IPS DF 19.7 (cell line): ENCODE measurements around the gene LRRC61.

Experiments
- DNase-seq: peaks from one replicate; pipeline ENCODE4 v3.0.0-alpha.2; 2013; ENCODE audit warnings: low read depth, low spot score

The LRRC61 gene

DNA sequence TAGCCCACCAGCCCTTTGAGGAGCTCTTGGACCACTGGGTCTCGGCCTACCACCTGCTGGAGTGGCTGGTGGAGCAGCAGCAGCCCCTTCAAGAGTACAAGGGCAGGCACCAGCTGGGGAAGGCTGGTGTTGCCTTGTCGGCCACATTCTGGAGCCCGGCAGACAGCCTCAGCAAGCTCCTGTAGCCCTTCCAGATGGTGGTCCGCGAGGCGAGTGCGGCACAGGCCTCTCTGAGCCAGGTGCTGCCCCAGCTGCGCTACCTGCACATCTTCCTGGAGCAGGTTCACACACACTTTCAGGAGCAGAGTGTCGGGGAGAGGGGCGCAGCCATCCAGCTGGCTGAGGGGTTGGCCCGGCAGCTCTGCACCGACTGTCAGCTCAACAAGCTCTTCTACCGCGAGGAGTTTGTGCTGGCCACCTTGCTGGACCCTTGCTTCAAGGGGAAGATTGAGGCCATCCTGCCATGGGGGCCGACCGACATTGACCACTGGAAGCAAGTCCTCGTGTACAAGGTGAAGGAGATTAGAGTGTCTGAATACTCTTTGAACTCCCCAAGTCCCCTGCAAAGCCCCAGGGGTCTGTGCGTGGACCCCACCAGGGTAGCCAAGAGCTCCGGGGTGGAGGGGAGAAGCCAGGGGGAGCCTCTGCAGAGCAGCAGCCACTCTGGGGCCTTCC, 7.2 kb downstream of the LRRC61 start:
- no peak for DNase-seq

DNA sequence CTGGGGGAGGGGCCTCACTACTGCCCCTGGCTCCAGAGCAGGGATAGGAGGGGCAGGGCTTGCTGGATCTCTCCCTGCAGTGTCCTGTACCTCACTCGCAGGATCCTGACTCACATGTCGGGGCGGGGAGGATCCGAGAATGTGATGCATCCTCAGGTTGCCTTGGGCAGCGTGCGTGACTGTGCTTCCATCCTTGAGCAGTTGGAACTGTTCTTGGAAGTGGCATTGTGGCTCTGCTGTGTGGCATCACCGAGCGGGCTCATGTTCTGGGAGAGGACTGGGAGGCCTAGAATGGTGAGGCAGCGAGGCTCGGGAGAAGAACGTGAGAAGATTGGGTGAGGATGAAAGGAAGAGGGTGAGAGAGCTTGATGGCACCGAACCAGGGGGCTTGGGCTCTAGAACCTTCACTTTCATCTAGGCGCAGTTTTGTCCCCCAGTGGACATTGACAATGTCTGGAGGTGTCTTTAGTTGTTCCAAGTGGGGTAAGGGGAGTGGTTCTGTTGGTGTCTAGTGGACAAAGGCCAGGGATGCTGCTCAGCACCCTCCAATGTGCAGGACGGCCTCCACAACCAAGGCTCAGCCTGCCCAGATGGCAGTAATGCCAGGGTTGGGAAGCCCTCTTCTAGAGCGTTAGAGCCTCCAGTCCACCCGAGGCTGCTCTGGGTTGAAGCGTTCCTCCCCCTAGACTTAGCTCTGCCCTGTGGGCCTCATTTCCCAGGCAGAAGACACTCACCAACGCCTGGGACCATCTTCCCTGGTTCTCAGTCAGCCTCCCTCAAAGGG, 9.9 kb downstream of the LRRC61 start:
- no peak for DNase-seq

DNA sequence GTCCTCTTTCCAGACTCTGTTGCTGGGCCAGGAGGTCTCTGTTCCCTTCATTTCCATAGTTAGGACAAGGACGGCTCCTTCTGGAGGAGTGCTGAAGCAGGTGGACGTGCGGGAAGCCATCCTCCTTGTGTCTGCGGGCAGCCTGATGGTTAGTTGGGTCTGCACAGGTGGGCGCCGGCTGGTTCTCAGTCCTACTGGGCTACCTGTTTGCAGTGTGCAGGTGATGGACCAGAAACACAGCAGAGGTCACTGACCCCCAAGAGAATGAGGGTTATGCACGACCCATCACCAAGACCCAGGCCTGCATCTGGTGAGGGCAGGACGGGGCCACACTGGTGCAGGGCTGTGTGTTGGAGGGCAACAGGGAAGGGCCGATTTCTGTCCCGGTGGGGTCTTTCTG, 10.5 kb downstream of the LRRC61 start:
- DNase-seq = no peak

DNA sequence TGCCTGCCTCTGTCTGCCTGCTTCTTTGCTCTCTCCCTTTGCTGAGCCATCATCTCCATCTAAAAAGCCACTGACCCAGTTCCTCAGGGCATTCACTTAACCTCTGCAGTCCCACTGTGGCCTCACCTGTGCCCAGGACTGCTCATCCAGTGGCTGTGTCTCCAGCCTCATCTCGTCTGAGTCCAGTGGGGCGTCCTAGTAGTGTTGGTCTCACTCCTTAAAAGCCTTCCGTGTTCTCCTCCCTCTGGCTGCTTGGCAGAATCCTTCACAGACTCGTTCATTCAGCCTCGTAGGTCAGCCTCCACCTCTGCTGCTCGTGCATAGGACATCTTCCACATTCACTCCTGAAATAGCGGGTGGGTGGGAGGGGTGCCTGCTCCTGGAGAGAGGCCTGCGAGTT, 11.0 kb downstream of the LRRC61 start:
- DNase-seq = no peak

DNA sequence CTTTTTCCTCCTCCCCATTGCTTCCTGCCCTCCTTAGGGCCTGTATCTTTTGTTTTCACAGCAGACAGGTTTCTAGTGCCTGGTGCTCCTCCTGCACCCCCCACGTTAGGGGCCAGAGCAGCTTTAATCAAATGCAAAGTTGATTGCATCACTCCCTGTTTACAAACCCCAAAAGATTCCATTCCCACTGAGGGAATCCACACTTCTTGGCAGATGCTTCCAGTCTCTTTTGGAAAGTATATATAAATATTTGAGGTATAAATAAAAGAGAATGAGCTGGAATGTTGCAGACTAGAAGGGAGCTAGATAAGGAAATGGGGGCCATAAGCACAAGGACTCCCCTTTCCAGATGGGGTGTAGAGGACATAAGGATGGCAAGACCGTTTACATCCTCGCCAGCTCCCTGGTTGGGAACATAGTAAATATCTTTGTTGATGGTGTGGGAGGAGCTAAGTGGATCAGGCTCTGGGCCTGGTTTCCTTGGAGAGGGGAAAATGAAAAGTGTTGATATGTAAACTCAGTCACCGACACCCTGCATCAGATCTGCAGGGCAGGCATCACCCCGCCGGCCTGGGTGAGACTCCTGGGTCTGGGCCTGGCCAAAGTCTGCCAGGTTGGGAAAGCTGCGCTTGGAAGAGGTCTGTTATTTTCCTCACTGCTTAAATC, 12.1 kb downstream of the LRRC61 start:
- no peak for DNase-seq

DNA sequence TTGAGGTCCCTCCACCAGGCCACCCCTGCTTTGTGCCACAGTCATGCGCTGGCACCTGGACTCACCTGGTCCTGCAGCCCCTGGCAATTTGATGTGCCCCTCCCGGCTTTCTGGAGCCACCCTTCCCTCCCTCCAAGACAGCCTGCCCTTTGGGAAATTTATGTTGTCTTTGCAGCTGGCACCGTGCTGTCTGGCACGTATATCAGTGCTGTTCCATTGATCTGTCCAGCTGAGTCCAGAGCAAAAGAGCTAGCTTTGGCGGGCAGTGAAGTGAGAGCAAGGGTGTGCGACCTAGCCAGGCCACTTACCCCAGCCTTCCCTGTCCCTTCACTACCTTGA, 12.6 kb downstream of the LRRC61 start:
- DNase-seq = no peak

DNA sequence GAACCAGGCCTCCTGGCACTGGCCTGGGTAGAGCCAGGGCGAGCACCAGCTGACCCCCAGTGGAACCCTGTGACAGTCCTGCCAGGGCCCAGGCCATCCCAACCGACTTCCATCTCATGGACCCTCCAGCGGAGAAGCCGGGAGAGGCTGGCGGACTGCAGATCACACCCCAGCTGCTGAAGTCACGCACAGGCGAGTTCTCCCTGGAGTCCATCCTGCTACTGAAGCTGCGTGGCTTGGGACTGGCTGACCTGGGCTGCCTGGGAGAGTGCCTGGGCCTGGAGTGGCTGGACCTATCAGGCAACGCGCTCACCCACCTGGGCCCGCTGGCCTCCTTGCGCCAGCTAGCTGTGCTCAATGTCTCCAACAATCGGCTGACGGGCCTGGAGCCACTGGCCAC, 13.6 kb downstream of the LRRC61 start:
- no peak for DNase-seq

DNA sequence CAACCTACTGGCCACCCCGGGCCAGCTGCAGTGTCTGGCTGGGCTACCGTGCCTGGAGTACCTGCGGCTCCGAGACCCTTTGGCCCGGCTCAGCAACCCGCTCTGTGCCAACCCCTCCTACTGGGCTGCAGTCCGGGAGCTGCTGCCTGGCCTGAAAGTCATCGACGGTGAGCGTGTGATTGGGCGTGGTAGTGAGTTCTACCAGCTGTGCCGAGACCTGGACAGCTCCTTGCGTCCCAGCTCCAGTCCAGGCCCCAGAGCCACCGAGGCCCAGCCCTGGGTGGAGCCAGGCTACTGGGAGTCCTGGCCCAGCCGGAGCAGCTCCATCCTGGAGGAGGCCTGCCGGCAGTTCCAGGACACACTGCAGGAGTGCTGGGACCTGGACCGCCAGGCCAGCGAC, 14.0 kb downstream of the LRRC61 start:
- DNase-seq = no peak

DNA sequence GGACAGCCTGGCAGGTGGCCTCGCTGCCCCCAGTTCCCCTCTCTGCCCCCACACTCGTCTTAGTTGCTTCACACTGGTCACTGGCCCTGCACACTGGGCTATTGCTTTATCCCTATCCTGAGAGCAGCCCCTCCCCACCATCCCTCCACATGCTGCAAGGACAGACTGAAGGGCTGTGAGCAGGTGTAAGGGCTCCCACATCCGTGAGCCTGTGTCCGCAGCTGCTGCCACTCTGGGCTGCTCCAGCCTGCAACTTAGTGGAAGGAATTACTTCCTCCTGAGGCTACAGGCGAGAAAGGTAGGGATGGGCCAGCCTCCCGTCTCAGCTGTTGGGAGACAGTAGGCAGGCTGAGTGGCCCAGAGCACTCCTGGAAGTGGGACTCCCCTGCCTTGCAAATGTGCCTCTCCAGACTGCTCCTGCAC, 14.5 kb downstream of the LRRC61 start:
- no peak for DNase-seq

DNA sequence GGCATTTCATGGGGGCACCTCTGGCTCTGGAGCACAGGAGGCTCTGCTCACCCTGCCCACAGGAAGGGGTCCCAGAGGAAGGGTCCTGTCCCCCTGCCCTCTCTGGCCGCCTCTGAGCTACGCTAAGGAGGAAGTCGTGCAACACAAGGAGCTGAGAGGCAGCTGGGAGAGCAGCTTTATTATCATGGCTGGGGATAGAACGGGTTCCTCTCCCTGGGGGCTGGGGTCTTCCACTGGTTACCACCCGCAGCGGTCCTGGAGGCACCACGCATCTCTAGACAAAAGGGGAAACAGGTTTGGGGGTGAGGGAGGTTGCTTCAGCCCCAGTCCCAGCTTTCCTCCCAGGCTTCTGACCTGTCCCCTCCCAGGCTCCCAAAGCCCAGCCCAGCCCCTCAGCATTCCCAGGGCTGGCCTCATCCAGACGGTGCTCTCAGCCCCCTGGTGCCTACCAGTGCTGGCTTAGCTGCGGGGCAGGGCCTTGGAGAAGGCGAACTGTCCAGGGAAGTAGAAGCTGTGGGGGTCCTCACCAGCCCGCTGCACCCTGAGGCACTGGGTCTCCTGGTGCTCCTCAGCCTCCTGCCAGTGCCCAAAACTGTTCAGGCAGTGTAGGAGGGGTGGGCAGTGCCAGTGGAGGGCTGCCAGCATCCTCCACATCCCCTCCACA, 15.1 kb downstream of the LRRC61 start:
- DNase-seq = no peak

DNA sequence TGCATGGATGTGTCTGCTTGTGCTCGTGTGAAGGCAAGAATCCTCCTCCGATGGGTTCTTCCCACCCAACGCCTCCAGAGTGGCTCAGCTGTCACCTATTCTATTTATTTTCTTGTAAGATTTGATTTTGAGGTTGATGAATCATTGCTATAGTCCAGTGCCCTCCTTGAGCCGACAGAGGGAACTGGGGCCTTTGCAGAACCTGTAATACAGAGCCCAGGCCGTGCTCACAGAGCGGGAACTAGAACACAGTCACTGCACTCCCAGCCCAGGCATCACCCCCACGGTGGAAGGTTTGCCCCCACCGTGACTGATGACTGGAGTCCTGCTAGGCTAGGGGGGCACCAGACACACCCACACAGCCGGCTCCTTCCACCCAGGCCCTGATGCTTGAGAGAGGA, 16.3 kb downstream of the LRRC61 start:
- DNase-seq = no peak

DNA sequence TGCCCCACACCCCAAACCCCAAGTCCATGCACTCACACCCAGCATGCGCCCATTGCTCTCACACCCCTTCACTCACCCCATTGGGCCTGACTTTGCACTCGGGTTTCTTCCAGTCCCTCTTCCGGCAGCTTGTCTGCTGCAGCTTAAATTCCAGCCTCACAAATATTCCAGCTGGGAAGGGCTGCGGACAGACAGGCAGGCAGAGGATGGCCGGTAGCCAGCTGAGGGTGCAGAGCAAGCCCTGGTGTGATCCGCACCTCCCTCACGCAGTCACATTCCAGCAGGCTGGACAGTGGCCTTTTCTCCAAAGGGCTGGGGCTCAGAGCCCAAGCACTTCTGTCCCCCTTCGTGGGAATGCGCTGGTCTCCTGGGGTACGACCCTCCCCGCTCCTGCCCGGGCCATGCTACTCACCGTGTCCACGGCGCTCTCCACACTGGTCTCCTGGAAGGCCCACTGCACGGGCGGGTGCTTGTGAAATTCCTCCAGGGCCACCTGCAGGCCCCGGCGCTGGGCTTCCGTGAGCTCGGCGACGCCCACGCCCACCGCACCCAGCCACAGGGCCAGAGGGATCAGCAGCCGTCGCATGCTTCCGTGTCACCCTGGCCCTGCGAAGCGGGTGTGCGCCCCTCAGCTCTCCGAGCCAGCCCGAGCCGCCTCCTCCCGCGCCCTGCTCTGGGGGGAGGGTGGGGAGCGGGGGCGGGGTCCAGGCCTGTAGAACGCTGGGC, 17.0 kb downstream of the LRRC61 start:
- no peak for DNase-seq

DNA sequence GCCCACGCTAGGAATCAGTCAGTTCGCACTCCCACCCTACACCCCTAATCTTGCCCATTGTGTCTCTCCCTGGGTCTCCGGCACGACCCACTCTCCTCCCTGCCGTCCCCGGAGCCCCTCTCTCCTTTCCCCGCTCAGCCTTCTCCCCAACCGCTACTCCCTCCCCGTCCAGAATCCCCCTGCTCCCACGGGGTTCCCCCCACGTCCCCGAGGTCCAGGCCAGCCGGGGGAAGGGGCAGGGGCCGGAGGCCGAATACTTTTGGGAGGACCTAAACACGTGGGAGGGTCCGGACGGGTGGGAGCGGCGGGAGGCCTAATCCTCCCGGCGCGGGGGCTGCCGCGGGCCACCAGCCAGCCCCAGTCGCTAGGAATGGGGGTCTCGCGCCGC, 17.7 kb downstream of the LRRC61 start:
- no peak for DNase-seq

DNA sequence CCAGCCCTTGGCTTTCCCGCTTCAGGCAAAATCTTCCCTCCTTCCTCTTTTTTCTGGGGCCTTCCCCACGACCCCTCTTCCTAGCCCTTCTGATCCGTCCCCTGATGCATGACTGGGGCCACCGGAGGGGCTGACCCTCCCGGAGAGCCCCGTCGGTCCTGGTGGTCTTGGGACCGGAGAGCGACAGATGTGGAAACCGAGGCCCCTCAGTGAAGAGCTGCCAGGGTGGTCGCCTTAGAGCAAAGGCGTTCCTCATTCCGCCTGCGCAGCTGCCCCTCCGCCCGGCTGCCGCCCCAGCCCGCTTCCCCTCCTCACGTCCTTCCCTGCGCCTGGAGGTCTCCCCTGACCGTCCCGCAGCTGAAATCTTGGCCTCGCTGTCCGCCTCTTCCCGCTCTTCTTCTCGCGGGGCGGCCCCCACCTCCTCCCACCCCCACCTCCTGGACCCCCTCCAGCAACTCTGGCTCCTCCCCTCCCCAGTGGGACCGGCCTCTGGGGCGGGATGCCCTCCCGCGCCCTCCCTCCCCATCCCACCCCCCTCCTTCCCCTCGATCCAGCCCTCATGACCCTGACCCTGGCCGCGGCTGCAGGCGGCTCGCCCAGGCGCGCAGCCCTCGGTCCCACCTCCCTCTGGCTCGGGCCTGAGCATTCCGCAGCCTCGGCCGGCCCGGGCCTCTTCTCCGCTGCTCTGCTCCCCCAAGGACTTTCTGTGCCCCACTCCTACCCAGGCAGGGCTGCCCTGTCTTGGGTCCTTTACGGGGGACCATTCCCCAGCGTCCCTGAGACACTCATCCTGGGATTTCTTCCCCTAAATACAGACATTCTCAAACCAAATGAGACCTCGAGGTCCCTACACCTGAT, 18.3 kb downstream of the LRRC61 start, which contains the start of gene RARRES2:
TSS of gene RARRES2 (minus strand) at position 367 of the 858 bp plus-strand sequence. CDS start 1,020 bp downstream, outside the sequence.
- no peak for DNase-seq

DNA sequence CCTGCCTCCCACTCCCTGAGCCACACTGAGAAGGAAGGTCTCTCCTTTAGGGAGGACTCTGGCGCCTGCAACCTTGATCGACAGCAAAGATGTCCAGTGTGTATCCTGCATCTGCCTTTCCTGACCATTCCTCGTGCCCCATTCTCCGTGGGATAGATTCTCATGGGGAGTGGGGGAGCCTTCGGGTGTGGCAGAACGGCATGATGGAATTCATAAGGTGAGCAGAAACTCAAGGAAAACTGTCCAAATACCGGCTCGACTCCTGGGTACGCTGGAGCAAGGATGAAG, 18.9 kb downstream of the LRRC61 start:
- DNase-seq = no peak

DNA sequence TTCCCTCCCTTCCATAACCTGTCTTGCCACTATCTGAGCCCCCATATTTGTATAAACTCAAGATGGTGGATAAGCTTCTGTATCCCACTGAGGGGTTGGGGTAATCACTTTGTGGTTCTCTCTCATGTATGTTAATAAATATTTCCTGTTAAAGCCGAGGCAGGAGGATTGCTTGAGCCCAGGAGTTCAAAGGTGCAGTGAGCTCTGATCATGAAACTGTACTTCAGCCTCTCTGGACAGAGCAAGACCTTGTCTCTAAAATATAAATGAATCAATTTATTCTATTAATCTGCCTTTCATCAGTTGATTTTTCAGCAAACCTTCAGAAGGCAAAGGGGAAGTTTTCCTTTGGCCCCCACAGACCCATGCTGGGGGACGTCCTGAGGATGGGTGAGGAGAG, 20.1 kb downstream of the LRRC61 start:
- no peak for DNase-seq

DNA sequence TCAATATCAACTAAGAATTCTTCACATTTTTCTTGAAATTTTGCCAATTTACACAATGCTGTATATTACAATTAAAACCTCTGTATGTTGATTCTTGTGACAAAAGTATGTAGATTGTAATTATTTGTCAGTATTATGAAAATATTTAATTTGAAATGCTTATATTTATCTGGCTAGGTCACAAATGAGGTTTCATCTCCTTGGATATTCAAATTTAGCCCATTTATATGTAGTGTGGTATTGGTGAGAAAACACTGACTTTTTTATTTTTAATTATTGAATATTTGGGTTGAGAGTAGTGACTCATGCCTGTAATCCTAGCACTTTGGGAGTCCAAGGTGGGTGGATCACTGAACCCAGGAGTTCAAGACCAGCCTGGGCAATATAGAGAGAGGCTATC, 21.1 kb downstream of the LRRC61 start:
- DNase-seq = no peak

DNA sequence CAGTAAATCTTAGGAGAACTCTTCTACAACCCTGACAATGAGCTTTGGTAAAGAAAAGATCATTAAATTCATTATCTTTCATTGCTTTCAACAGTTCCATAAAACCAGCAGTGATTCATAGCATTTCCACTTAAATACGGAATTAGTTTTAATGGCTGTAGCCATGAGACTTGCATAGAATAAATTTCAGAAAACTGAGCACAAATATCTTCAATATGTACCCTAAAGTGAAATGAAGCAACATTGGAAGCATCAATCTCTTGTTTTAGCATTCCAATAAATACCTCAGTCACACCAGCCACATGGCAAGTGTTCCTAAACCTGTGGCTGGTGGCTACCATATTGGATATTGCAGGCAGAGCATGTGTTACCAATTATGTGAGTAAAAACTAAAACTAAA, 21.9 kb downstream of the LRRC61 start:
- no peak for DNase-seq

DNA sequence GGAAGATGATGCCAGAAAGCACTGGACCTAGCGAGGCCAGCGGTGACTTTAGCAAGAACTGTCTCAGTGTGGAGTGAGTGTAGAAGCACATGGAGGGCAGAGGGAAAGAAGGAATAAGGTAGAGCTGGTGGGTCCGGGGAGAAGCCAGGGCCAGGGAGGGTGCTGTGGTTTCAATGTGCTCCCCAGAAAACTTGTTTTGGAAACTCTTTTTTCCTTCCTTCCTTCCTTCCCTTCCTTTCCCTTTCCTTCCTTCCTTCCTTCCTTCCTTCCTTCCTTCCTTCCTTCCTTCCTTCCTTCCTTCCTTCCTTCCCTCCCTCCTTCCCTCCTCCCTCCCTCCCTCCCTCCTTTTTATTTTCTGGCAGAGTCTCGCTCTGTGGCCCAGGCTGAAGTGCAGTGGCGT, 23.8 kb downstream of the LRRC61 start:
- no peak for DNase-seq

DNA sequence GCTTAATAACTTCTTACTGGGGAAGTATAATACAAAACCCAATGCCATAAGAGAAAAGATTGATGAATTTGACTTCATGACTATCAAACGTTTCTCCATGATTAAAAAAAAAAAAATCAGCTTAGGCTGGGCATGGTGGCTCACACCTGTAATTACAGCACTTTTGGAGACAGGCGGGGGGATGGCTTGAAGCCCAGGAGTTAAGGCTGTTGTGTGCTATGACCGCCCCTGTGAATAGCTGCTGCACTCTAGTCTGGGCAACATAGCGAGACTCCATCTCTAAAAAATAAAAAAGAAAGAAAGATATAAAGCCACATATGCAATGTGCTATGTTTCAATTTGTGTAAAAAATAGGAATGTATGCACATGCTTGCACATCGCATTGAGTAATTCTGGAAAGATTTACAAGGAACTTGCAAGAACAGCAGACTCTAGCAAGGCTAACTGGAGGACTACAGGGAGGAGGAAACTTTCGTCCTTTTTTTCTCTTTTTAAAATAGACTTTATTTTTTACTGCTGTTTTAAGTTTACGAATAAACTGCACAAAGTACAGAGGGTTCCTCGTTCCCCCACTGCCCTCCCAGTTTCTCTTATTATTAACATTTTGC, 28.5 kb downstream of the LRRC61 start:
- no peak for DNase-seq

DNA sequence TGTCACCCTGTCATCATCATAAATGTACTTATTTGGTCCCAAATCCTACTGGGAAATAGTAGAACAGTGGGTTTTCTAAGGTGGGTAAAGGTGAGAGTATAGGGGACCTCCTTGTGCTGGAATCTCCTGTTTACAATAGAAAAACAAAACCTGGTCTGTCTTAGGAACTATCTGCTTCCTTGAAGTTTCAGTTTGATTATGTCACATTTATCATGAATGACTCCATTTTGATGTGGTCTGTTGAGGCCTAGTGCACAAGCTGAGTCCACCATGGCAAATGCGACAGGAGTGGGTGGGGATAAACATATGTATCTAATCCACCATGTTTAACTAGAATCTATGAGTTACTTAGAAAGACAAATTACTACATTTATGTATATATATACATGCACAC, 32.5 kb downstream of the LRRC61 start:
- no peak for DNase-seq
